GM18519 (cell line): Measurements from ENCODE around the gene PFKP.
A peak's percentile ranks its signal among the peaks of the same experiment; 100 is the strongest.

Experiments
- ATAC-seq: cut with Tn5 transposase; IDR thresholded peaks from one replicate; pipeline ENCODE4 v1.9.1; 2021; ENCODE audit warnings: mild to moderate bottlenecking, moderate library complexity; ENCODE audit not compliant: unreplicated experiment, low FRiP score

The PFKP gene

GRCh38 chr10:3067118-3067858 is at the start of gene PFKP:
PFKP (plus strand) TSS chr10:3067548; CDS start chr10:3067596, 48 bp downstream.
- no peak for ATAC-seq

GRCh38 chr10:3018247-3018646 is 49.1 kb upstream of the PFKP start:
- ATAC-seq: no peak

DNA sequence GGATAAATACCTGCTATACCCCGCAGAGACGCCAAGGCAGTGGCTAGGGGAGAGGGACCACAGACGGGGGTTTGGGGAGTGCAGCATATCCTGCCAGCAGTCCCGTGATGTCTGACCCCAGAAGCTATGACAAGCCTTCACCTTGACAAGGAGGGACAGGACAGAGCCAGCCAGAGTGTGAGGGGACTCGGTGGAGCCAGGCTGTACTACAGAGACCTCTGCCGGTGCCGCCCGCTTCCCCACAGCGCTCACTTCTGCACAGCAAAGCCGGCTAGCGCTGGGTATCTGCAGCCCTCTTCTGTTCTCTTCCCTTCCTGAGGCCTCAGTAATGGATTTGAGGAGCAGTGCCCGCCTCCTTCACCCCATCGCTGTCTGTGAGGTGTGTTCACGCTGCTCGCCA is 47.0 kb upstream of the PFKP start:
- no peak for ATAC-seq

DNA sequence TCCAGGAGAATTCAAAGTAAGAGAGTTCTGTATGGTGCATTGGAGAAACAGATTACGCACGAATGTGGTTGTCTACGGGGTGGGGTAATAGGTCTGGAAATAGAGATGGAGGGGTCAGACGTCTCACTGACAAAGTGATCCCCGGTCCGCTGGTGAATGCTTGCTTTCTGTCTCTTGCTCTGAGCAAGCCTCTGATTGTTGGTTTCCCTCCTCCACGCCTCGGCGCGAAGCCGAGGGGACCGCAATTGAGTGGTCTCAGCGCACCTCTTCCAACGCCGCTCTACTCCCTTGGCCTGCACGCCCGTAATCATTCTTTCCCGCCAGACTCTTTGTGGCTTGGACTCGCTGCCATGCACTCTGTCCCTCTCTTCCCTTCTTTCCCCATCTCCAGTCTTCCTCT is 46.5 kb upstream of the PFKP start:
- ATAC-seq: no peak

GRCh38 chr10:3022027-3022426 is 45.3 kb upstream of the PFKP start:
- ATAC-seq: no peak

GRCh38 chr10:3023892-3024291 is 43.5 kb upstream of the PFKP start:
- no peak for ATAC-seq

DNA sequence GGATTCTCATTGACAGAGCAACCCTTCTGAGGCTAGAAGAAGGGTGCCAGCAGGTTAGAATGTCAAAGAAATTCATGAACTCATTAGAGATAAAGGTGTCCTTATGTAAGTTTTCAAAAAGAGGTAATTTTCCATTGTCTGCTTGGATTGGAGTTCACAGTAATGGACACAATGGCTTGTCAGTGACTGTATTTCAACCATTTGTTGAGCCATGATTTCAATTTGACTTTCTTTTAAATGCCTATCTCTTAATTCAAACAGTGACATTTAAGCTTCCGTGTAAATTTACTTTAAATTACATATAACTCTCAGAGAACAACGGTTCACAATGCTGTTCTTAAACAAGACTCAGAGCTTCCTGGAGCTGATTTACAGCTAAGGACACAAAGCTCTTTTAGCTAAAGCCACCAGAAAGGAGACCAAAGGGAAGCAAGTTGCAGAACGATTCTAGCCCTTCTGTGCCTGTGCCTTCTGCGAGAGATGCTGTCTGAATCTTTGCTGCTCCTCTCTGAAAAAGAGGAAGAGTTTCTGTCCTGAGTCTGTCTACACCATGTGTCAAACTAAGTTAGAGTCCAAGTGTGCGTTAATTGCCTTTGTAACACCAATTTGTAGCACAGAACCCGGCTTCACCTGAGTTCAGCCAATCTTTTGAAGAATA is 42.2 kb upstream of the PFKP start:
- no peak for ATAC-seq

GRCh38 chr10:3027866-3028265 is 39.5 kb upstream of the PFKP start:
- ATAC-seq: no peak

GRCh38 chr10:3028441-3028840 is 38.9 kb upstream of the PFKP start:
- no peak for ATAC-seq

DNA sequence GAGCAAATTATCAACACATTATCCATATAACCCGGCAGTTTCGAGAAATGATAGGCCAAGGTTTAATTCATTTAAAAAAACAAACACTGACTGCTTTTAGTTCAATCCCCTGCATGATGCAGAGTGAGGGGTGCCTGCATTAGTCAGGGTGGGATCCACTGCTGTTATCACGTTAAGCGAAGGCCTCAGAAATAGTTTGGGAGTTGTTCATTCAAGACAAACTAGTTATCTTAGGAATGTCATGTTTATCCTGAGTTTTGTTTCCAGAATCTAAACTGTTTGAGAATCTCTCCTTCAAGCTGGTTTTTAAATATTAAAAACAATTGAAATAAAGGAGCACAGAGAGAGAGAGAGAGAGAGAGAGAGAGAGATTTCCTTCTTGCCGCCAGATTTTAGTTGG is 36.6 kb upstream of the PFKP start:
- ATAC-seq: no peak

DNA sequence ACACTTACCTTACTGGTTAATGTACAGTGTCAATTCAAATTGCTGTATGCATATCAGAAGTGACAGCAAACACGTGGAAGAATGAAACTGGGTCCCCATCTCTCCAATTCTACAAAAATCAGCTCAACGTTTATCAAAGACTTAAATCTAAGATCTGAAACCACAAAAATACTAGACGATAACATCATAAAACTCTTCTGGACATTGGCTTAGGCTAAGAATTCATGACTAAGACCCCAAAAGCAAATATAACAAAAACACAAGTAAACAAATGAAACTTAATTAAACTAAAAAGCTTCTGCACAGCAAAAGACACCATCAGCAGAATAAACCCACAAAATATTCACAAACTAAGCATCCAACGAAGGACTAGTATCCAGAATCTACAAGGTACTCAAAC is 35.9 kb upstream of the PFKP start:
- no peak for ATAC-seq

DNA sequence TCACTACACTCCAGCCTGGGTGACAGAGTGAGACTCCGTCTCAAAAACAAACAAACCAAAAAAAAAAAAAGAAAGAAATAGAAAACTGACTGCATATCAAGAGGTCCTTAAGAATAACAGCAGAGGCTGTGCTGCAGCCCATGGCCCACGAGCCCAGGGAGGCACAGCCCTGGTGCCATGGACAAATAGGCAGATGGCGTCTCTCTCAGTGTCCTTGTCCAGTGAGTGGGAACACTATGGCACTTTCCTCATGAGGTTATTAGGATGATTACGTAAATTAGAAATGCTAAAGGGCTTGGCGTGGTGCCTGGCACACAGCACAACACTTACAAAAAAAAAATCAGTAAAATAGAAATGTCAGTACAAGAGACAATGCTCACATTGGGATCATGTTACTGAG is 33.4 kb upstream of the PFKP start:
- no peak for ATAC-seq

DNA sequence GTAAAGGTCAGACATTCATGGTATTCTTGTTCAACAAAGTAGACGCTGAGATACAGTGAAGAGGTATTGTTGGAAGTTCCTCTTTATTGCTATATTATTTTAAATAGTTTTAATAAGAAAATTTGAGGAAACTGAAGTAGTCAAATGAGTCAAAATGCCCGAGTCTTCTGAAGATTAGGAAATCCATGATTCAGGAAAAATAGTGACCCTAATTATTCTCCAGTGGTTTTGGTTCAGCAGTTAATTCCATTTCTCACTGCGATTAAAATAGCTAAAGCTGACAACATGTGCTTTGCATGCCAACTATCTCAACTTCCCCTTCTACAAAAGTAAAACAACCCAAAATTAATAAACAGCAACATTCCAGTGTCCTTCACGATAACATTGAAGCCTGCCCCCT is 32.7 kb upstream of the PFKP start:
- ATAC-seq: no peak

DNA sequence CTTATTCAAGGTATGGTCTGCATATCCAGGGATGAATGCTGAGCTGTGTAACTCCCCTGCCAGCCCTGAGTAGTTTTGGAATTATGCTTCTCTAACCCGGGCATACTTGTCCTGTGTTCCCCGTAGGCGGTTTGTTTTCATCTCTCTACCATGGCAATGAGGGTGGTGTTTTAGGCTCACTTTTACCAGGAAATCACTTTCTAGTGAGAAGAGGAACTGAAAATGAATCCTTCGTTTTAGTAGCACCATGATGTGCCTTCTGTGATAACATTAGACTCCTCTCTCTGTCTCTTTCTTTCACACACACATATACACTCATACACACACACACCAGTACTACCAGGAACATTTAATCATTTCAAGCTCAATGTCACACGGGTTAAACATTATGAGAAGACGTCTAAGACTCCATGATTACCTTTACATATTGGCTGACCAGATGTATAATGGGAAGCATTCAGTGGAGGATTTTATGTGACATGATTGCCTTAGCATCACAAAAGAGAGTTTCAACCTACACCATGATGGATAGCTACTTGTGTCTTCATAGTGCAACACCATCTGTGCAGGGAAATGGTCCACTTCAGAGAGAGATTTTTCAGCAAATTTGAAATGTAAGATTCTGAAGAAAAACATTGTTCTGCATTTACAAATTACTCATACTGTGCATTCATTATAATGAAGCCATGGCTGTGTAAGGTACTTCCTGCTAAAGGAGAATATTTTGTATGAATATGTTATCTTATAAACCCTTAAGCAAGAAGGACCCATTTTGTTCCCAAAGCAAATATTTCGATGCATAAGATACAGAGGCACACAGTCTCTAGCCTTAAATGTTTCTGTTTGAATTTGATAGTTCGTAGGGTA is 31.0 kb upstream of the PFKP start:
- ATAC-seq: peak; percentile 99

- no peak for ATAC-seq
Measured at GRCh38 chr10:3037182-3037581, 30.2 kb upstream of the PFKP start.

DNA sequence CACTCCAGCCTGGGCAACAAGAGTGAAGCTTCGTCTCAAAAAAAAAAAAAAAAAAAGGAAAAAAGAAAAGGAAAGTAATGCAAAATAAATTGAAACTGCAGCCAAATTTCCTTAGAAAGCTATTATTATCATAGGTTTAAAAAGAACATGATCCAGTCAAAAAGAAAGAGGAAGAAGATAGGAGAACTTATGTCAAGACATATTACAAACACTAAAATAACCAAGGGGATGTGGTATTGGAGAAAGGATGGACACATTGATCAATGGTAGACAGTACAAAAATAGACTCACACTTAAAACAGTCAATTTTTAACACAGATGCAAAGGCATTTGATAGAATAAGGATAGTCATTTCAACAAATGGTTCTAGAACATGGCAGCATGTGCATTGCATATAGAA is 27.3 kb upstream of the PFKP start:
- ATAC-seq: no peak

DNA sequence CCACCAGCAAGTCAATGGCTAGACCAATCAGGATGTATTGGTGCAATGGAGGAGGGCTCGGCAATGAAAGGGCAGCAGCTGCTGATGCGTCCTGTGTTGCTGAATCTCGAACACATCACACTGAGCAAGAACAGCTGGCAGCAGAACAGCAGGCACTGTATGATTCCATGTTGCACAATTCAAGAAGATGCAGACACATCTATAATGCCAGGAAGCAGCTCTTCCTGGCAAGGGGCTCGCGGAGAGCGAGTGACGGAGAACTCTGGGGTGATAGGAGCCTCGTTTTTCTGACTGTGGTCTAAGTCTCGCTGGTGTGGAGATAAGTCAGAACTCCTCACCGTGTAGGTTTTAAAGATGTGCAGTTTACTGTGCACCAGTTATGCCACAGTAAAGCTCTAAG is 24.8 kb upstream of the PFKP start:
- no peak for ATAC-seq

DNA sequence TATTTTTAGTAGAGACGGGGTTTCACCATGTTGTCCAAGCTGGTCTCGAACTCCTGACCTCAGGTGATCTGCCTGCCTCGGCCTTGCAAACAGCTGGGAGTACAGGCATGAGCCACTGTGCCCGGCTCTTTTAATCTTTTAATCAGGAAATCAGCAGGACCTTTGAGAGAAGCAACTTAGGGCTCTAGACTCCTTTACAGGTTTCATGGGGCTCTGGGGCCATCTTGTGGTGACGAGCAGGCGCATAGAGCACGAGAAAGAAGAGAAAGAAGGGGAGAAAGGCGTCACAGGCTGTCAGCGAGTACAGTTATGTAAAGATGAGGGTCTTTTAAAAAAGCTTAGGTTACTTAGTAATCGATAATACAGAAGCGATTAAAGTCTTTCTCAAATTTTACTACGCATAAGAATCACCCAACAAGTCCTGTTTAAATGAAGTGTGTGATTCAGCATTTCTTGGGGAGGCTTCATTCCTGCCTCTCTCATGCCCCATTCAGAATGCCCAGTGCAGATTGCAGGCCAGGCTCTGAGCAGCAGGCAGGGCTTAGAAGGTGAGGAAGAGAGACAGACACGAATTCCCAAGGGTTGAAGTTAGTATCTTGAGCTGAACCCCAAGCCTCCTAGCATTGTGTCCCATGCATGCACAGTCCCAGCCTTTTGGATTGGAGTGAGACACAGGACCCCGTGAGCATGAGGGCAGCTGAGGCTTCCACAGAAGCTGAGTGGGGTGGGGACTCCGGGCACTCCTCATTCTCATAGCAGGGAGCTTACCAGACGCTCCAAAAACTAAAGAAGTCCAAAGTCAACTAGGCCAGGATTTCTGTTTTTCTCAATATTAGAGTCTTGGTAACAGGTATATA is 23.6 kb upstream of the PFKP start:
- no peak for ATAC-seq

DNA sequence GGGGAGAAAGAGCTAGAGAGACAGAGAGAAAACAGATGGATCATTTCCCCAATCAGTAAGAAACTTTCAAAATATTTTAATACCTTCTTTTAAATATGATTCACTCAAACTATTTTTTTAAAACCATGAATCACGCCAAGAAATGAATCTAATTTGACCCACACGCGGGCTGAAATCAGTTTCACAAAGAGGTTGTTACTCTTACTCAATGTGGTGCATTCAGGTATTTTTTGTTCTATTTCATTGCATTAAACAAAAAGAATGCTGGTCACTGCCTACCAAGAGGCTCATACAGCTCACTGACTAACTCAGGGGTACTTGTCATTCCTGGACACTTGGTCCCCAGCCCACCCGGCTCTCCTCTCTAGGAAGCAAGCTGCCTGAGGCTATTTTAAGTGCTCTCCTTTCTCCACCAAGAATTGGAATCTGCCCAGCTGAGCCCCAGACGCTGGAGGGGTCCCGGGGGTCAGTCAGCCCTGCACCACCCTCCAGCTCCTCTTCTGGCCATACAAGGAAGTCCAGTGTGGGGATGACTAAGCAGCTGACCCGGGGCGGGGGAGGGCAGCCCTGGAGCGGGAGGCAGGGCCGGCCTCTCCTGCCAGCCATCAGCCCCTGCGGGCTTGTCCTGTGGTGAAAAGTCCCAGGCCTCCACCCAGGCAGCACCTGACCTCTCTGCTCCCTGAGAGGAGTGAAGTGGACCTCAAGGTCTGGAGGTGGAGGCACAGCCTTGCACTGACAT is 21.7 kb upstream of the PFKP start:
- no peak for ATAC-seq
